HCT116 (cell line): ENCODE data around the gene SERPING1. TPM values are rescaled to one million over a fixed set of nuclear protein-coding genes. Genes with fewer than 3 reads are reported as not detected.

Source experiments
- ATAC-seq: fragments of 200-7000 bp; cut with Tn5 transposase; 2 replicates; pipeline ENCODE4 v1.9.1; 2020; ENCODE audit warnings: mild to moderate bottlenecking, moderate library complexity
- BruUV-seq: library from RNA; stranded (reverse); fragments of 400-500 nt; replicated peaks from 2 replicates; lab custom pipeline; 2021; lab: Mats Ljungman, UMichigan
- CTCF ChIA-PET: fragments of 300-600 bp; sonication (Branson Sonifier 250); formaldehyde crosslinking; loops from one replicate; lab custom pipeline; 2021; ENCODE audit warnings: antibody characterized with exemption; lab: Charles Lee
- POLR2A ChIA-PET: fragments of 300-600, 350-600 bp; sonication (Branson Sonifier 250); formaldehyde crosslinking; loops from one replicate; lab custom pipeline; 2021; ENCODE audit warnings: antibody characterized with exemption; lab: Charles Lee
- RAD21 ChIA-PET, 2 experiments: fragments of 300-600 bp; sonication (Branson Sonifier 250); formaldehyde crosslinking; loops; one replicate each; lab custom pipeline; 2023; ENCODE audit warnings: low total read pairs in 2 of 2; ENCODE audit not compliant: uncharacterized antibody in 2 of 2, unreplicated experiment in 2 of 2, low non-redundant PET in 1 of 2; lab: Charles Lee
- DNase-seq: peaks from one replicate; pipeline ENCODE4 v3.0.0-alpha.2; 2010; ENCODE audit warnings: low read depth, low spot score
- H2AFZ ChIP-seq: fragments of 200-600 bp; shearing (Covaris generic), sonication (generic); 2 replicates; pipeline ENCODE4 v1.6.1; 2017; ENCODE audit warnings: low read depth, mixed run types, mixed read lengths, antibody characterized with exemption, low read length; ENCODE audit not compliant: poor library complexity, severe bottlenecking
- H3K27ac ChIP-seq: 2 replicates; pipeline ENCODE4 v1.5.1; 2012; ENCODE audit warnings: low read depth, low read length
- H3K27me3 ChIP-seq: fragments of 200-600 bp; sonication (generic); 2 replicates; pipeline ENCODE4 v1.6.1; 2016; ENCODE audit warnings: mixed run types, low read length, mixed read lengths; ENCODE audit not compliant: insufficient read depth
- H3K36me3 ChIP-seq, 2 experiments: fragments of 200-500 bp in 1 of 2; fragments of 200-600 bp in 1 of 2; sonication (Bioruptor generic) in 1 of 2; sonication (generic) in 1 of 2; 2 replicates each; pipeline versions ENCODE4 v1.5.1 to v1.6.1; 2014 to 2016; ENCODE audit warnings: low read length in 2 of 2, inconsistent platforms in 1 of 2, mixed read lengths in 1 of 2, mixed run types in 1 of 2; ENCODE audit not compliant: insufficient read depth in 2 of 2, control insufficient read depth in 1 of 2
- H3K4me1 ChIP-seq, 2 experiments: fragments of 200-600 bp in 1 of 2; sonication (generic) in 1 of 2; 2 replicates each; pipeline versions ENCODE4 v1.5.1 to v1.6.1; 2012 to 2017; ENCODE audit warnings: low read length in 2 of 2, inconsistent platforms in 1 of 2, mild to moderate bottlenecking in 1 of 2, mixed read lengths in 1 of 2, mixed run types in 1 of 2, moderate library complexity in 1 of 2; ENCODE audit not compliant: insufficient read depth in 2 of 2, control insufficient read depth in 1 of 2
- H3K4me2 ChIP-seq: fragments of 200-600 bp; sonication (generic); 2 replicates; pipeline ENCODE4 v1.6.1; 2017; ENCODE audit warnings: mixed run types, low read length, mixed read lengths
- H3K4me3 ChIP-seq, 2 experiments: fragments of 200-600 bp in 1 of 2; sonication (generic) in 1 of 2; replicated peaks in 1 of 2; 2 replicates each; pipeline ENCODE4 v1.5.1; 2011 to 2016; ENCODE audit warnings: low read length in 2 of 2, control low read depth in 1 of 2, low read depth in 1 of 2, mild to moderate bottlenecking in 1 of 2, mixed read lengths in 1 of 2, mixed run types in 1 of 2
- H3K79me2 ChIP-seq: fragments of 200-600 bp; sonication (generic); 2 replicates; pipeline ENCODE4 v1.6.1; 2017; ENCODE audit warnings: mild to moderate bottlenecking, mixed run types, low read length, moderate library complexity, mixed read lengths; ENCODE audit not compliant: insufficient read depth
- H3K9ac ChIP-seq: fragments of 200-600 bp; sonication (generic); 2 replicates; pipeline ENCODE4 v1.6.1; 2016; ENCODE audit warnings: low read length, mixed read lengths
- H3K9me2 ChIP-seq: fragments of 200-600 bp; sonication (generic), shearing (Covaris generic); 2 replicates; pipeline ENCODE4 v1.6.1; 2017; ENCODE audit warnings: mixed run types, mild to moderate bottlenecking, moderate library complexity; ENCODE audit not compliant: insufficient read depth
- H3K9me3 ChIP-seq, 2 experiments: fragments of 200-500 bp in 1 of 2; fragments of 200-600 bp in 1 of 2; sonication (Bioruptor generic) in 1 of 2; sonication (generic) in 1 of 2; 2 replicates each; pipeline ENCODE4 v1.6.1; 2014 to 2017; ENCODE audit warnings: low read length in 2 of 2, mixed read lengths in 2 of 2, inconsistent platforms in 1 of 2, low read depth in 1 of 2, mild to moderate bottlenecking in 1 of 2, mixed run types in 1 of 2, moderate library complexity in 1 of 2; ENCODE audit not compliant: control insufficient read depth in 1 of 2, insufficient read depth in 1 of 2
- H4K20me1 ChIP-seq: fragments of 200-600 bp; sonication (generic), shearing (Covaris generic); 2 replicates; pipeline ENCODE4 v1.6.1; 2017; ENCODE audit warnings: mixed run types, mild to moderate bottlenecking, moderate library complexity; ENCODE audit not compliant: insufficient read depth
- ELF1 ChIP-seq: IDR thresholded peaks from 2 replicates; pipeline ENCODE4 v1.6.1; 2012; ENCODE audit warnings: low read depth, borderline replicate concordance
- JUND ChIP-seq: IDR thresholded peaks from 2 replicates; pipeline ENCODE4 v1.6.1; 2012
- POLR2A ChIP-seq: IDR thresholded peaks from 2 replicates; pipeline ENCODE4 v1.7.0; 2011; ENCODE audit warnings: borderline replicate concordance; ENCODE audit not compliant: insufficient read depth, insufficient read length; ENCODE audit errors: extremely low read depth
- RAD21 ChIP-seq: IDR thresholded peaks from 2 replicates; pipeline ENCODE4 v1.6.1; 2012; ENCODE audit warnings: low read depth, mild to moderate bottlenecking
- SP1 ChIP-seq: IDR thresholded peaks from 2 replicates; pipeline ENCODE4 v1.6.1; 2012; ENCODE audit warnings: low read depth
- TCF7L2 ChIP-seq: IDR thresholded peaks from 2 replicates; pipeline ENCODE4 v1.7.0; 2011; ENCODE audit warnings: borderline replicate concordance, inconsistent platforms; ENCODE audit not compliant: insufficient read depth, insufficient read length; ENCODE audit errors: extremely low read depth
- ZFX ChIP-seq: fragments of 450-650 bp; IDR thresholded peaks from 2 replicates; pipeline ENCODE4 v1.6.1; 2017
- ZNF274 ChIP-seq: fragments of 200-500 bp; sonication (Bioruptor generic); IDR thresholded peaks from 2 replicates; pipeline ENCODE4 v1.6.1; 2014; ENCODE audit warnings: mild to moderate bottlenecking, low read depth, low read length, inconsistent platforms
- intact Hi-C: fragments of 100-400 bp; cut with micrococcal nuclease; formaldehyde crosslinking; loops from 2 replicates; pipeline ENCODE4 v1.10.0; 2022
- total RNA-seq: library from RNA; stranded (reverse); gene quantifications from one replicate; pipeline ENCODE4 v1.2.1, GENCODE V29; 2021; ENCODE audit not compliant: unreplicated experiment
- TF ChIP-seq, protein P1 (sequence below): IDR thresholded peaks from 2 replicates; pipeline ENCODE4 v1.6.1; 2012
- TF ChIP-seq, protein P2 (sequence below): IDR thresholded peaks from 2 replicates; pipeline ENCODE4 v1.6.1; 2011; ENCODE audit warnings: mild to moderate bottlenecking, low read length, moderate library complexity; ENCODE audit not compliant: insufficient replicate concordance; ENCODE audit errors: extremely low read depth

Gene SERPING1
- total RNA-seq, 1 experiment from 2014 or later: 3.4 TPM

DNA sequence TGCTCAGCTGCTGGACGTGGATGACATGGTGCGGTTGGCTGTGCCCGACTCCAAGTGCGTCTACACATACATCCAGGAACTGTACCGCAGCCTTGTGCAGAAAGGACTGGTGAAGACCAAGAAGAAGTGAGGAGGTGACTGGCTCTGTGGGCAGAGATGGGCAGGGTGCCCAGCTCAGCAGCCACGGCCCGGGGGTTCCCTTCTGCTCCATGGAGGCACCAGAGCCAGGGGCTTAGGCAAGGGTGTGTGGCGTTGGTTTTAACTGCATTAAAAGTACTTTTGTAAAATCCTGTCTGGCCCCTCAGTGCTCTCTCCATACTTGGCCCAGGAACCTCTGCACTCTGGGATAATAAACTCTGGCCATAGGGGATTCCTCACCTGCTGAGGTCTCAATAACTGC lies 47.5 kb upstream of the SERPING1 start:
- Histone ChIP-seq H2AFZ (no peak overlapping the region), H3K27ac (no peak overlapping the region), H3K4me3 (no peak overlapping the region), H4K20me1 (no peaks in the 10 kb centered on the region), H3K9me2 (no peaks in the 10 kb centered on the region), H3K36me3 (peaks cover 0 to 2% of the 10 kb centered on the region in 2 experiments; a peak in 1 of 4 replicates), H3K4me2 (no peak overlapping the region), H3K27me3 (no peaks in the 10 kb centered on the region), H3K9me3 (no peaks in the 10 kb centered on the region), H3K9ac (no peak overlapping the region), H3K4me1 (peaks cover 0 to 20% of the 10 kb centered on the region in 2 experiments; a peak in 3 of 4 replicates), H3K79me2 (no peaks in the 10 kb centered on the region)
- TF ChIP-seq POLR2A: no peak
- TF ChIP-seq, protein P1, sequence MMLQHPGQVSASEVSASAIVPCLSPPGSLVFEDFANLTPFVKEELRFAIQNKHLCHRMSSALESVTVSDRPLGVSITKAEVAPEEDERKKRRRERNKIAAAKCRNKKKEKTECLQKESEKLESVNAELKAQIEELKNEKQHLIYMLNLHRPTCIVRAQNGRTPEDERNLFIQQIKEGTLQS: no peak
- TF ChIP-seq JUND: no peak
- TF ChIP-seq SP1: no peak
- no peak for TF ChIP-seq ZNF274
- TF ChIP-seq TCF7L2: no peak
- TF ChIP-seq, protein P2, sequence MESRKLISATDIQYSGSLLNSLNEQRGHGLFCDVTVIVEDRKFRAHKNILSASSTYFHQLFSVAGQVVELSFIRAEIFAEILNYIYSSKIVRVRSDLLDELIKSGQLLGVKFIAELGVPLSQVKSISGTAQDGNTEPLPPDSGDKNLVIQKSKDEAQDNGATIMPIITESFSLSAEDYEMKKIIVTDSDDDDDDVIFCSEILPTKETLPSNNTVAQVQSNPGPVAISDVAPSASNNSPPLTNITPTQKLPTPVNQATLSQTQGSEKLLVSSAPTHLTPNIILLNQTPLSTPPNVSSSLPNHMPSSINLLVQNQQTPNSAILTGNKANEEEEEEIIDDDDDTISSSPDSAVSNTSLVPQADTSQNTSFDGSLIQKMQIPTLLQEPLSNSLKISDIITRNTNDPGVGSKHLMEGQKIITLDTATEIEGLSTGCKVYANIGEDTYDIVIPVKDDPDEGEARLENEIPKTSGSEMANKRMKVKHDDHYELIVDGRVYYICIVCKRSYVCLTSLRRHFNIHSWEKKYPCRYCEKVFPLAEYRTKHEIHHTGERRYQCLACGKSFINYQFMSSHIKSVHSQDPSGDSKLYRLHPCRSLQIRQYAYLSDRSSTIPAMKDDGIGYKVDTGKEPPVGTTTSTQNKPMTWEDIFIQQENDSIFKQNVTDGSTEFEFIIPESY: no peak
- no peak for TF ChIP-seq RAD21
- no peak for TF ChIP-seq ELF1
- TF ChIP-seq ZFX: no peak
- POLR2A ChIA-PET: no interaction called here
- intact Hi-C loops: no loop called here
- ATAC-seq (no peak), DNase-seq (no peak)
- CTCF ChIA-PET: interaction anchor here (1.4 kb wide), 1 partner anchor 18 kb away, joined by 3 read pairs; the partner anchor contains the start of gene UBE2L6
- no TSS peak for BruUV-seq
- RAD21 ChIA-PET: no interaction called here
